HG03103 (cell line): ENCODE data around the gene OR4D9.

ENCODE experiments used
- ATAC-seq: cut with Tn5 transposase; IDR thresholded peaks from one replicate; pipeline ENCODE4 v1.9.1; 2021; ENCODE audit warnings: low read depth; ENCODE audit not compliant: unreplicated experiment

The OR4D9 gene

GRCh38 chr11:59550368-59550841 lies 39.1 kb downstream of the OR4D9 start:
- peak; percentile 88 for ATAC-seq

DNA sequence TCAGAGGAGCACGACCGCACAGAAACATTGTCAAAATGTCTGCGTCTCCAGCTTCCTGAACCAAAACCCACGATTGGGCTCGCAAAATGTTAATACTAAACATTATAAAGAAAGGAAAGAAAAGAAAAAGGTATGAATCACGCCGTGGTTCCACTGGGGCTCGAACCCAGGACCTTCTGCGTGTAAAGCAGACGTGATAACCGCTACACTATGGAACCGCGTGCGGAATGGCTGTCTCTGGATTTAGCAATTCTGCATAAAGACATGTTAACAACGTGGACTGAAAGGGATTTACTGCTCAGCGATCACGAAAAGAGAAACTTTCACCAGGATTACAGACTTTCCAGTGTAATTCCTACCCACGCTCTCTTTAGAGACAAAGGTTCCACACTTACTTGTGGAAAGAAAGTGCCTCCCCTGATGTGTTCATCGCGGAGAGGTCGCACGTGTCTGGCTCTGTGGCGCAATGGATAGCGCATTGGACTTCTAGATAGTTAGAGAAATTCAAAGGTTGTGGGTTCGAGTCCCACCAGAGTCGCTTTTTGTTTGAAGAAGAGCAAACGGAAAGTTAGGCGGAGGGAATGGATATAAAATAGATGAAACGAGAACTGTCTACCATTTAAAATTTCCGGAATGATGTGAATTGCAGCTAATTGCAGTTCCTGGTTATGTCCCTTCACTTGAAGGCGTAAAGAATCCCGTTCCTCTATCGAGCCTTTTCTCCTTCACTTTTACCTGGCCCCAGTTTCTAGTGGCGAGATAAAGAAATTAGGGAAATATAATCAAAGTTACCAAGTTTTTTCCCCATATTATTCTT lies 39.7 kb downstream of the OR4D9 start:
- peak; percentile 22 for ATAC-seq

DNA sequence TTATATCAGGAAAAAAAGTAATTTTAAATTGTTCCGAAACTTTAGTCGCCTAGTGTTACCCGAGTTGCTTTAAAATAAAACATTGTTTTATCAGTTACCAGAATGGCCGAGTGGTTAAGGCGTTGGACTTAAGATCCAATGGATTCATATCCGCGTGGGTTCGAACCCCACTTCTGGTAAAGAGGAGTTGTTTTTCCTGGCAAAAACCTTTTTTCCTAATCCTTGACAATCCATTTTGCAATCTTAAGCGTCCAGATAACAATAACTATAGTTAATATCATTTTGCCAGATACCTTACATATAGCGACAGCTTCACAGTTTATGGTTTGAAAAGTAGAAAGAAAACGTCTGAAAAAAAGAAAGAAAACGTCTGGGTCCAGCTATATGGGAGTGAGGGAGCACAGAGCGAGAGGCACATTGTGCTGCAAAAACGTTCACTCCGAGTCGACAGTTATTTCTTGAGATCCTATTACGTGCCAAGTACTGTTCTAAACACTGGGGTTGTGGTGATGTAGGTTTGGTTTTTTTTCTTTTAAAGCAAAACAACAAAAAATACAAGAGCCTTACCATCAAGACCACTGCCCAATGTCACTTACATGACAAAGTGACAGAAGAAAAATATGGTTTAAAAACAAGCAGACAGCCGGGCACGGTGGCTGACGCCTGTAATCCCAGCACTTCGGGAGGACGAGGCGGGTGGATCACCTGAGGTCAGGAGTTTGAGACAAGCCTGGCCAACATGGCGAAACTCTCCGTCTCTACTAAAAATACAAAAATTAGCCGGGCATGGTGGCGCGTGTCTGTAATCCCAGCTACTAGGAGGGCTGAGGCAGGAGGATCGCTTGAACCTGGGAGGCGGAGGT lies 40.6 kb downstream of the OR4D9 start:
- no peak for ATAC-seq

- no peak for ATAC-seq
Observed at GRCh38 chr11:59552844-59553243, 41.5 kb downstream of the OR4D9 start.

DNA sequence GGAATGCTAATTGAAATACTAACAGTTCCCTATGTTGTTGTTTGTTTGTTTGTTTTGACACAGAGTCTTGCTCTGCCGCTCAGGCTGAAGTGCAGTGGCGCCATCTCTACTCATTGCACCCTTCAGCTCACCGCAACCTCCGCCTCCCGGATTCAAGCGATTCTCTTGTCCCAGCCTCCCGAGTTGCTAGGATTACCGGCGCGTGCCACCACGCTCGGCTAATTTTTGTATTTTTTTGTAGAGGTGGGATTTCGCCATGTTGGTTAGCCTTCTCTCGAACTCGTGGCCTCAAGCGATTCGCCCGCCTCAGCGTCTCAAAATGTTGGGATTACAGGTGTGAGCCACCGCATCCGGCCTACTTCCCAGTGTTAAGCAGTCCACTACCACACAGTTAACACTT lies 42.0 kb downstream of the OR4D9 start:
- ATAC-seq: no peak

GRCh38 chr11:59555601-59556114 lies 44.3 kb downstream of the OR4D9 start:
- ATAC-seq: no peak

- no peak for ATAC-seq
Observed at GRCh38 chr11:59556115-59556916, 45.0 kb downstream of the OR4D9 start.

DNA sequence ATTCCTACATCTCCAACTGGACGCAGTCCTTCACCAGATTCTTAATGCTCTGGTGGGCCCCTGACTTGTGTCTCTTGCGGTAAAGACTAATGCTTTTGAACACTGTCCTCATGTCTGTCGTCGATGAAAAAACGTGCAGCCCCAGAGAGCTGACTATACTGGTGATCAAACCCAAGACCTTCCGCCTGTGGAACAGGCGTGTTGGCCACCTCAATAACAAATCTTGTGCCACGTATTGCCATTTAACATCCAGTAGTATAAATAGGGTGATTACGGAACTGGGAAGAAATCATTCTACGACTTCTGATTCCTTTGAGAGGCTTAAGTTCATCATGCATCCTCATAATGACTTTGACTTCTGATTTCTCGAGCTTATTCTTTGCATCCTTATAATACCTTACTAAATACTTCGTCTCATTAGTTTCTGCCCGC lies 45.6 kb downstream of the OR4D9 start:
- ATAC-seq: no peak

- ATAC-seq: no peak
Observed at GRCh38 chr11:59558270-59558643, 46.9 kb downstream of the OR4D9 start.

GRCh38 chr11:59559886-59560285 lies 48.5 kb downstream of the OR4D9 start:
- ATAC-seq: no peak

DNA sequence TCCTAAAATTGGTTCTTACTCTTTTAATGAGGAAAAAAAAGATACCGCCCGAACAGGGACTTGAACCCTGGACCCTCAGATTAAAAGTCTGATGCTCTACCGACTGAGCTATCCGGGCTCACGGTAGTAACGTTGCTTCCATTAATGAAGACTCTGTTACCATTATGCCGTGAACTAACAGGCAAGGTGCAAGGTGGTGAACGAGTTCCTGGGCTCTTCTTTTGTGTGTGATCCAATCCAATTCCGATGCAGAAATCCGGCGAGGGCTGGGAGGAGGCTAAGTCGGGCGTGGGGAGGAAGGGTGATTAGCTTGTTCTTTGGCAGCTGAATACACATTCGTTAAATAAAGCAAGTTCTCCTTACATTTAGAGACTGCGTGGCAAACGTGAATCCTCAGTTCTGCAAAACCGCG lies 49.0 kb downstream of the OR4D9 start:
- ATAC-seq: peak; percentile 32

GRCh38 chr11:59560702-59561473 lies 49.5 kb downstream of the OR4D9 start:
- peak; percentile 46 for ATAC-seq

DNA sequence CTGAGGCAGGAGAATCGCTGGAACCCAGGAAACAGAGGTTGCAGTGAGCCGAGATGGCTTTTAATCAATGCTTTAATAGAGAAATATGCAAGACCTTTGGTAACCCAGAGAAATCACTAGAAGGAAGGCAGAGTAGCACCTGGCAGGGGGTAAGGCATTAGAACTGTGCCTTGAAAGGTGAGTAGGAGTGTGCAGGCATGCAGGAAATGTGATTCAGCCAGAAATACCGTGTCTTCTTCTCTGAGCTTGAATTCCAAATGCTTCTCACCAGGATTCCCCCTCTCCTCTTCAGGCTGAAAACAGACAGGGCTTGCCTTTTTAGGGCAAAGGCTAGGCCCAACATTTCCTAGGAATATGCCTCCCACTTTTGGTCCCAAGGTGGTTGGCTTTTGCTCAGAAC lies 51.0 kb downstream of the OR4D9 start:
- no peak for ATAC-seq
